Neural cell (in vitro differentiated cells): ENCODE results near the gene ELK3.

ENCODE experiments used
- EP300 ChIP-seq: fragments of 450-650 bp; conservative IDR thresholded peaks from 2 replicates; pipeline ENCODE4 v1.6.1; 2014; ENCODE audit warnings: antibody characterized with exemption, mild to moderate bottlenecking, moderate library complexity; ENCODE audit not compliant: poor library complexity, severe bottlenecking
- EZH2 ChIP-seq: fragments of 200-600, 300-800 bp; shearing (Covaris generic), sonication (generic); IDR thresholded peaks from 2 replicates; pipeline ENCODE4 v1.6.1; 2014; ENCODE audit warnings: antibody characterized with exemption, low read length, borderline replicate concordance, mild to moderate bottlenecking; ENCODE audit not compliant: insufficient read depth, poor library complexity, severe bottlenecking
- MXI1 ChIP-seq: fragments of 450-650 bp; conservative IDR thresholded peaks from 2 replicates; pipeline ENCODE4 v1.6.1; 2014; ENCODE audit warnings: antibody characterized with exemption, mild to moderate bottlenecking; ENCODE audit not compliant: poor library complexity, severe bottlenecking
- POLR2AphosphoS5 ChIP-seq: IDR thresholded peaks from 2 replicates; pipeline ENCODE4 v1.6.1; 2012
- RAD21 ChIP-seq: fragments of 450-650 bp; conservative IDR thresholded peaks from 2 replicates; pipeline ENCODE4 v1.6.1; 2014; ENCODE audit warnings: antibody characterized with exemption, mild to moderate bottlenecking, moderate library complexity
- REST ChIP-seq: IDR thresholded peaks from 2 replicates; pipeline ENCODE4 v1.6.1; 2012; ENCODE audit warnings: borderline replicate concordance
- SMC3 ChIP-seq: fragments of 450-650 bp; conservative IDR thresholded peaks from 2 replicates; pipeline ENCODE4 v1.6.1; 2014; ENCODE audit warnings: antibody characterized with exemption, mild to moderate bottlenecking, moderate library complexity; ENCODE audit not compliant: poor library complexity
- TAF1 ChIP-seq: IDR thresholded peaks from 2 replicates; pipeline ENCODE4 v1.6.1; 2012; ENCODE audit warnings: low read depth
- TF ChIP-seq, protein P1 (sequence below): fragments of 450-650 bp; IDR thresholded peaks from 2 replicates; pipeline ENCODE4 v1.5.1; 2014; ENCODE audit warnings: antibody characterized with exemption, mild to moderate bottlenecking, moderate library complexity; ENCODE audit not compliant: poor library complexity, severe bottlenecking

GRCh38 chr12:96206936-96207662 is 12.9 kb downstream of the ELK3 start:
- TF ChIP-seq, protein P1, sequence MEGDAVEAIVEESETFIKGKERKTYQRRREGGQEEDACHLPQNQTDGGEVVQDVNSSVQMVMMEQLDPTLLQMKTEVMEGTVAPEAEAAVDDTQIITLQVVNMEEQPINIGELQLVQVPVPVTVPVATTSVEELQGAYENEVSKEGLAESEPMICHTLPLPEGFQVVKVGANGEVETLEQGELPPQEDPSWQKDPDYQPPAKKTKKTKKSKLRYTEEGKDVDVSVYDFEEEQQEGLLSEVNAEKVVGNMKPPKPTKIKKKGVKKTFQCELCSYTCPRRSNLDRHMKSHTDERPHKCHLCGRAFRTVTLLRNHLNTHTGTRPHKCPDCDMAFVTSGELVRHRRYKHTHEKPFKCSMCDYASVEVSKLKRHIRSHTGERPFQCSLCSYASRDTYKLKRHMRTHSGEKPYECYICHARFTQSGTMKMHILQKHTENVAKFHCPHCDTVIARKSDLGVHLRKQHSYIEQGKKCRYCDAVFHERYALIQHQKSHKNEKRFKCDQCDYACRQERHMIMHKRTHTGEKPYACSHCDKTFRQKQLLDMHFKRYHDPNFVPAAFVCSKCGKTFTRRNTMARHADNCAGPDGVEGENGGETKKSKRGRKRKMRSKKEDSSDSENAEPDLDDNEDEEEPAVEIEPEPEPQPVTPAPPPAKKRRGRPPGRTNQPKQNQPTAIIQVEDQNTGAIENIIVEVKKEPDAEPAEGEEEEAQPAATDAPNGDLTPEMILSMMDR, result no peak
- no peak for TF ChIP-seq POLR2AphosphoS5
- TF ChIP-seq EZH2, result no peak
- TF ChIP-seq RAD21, result no peak
- no peak for TF ChIP-seq EP300
- TF ChIP-seq TAF1, result no peak
- TF ChIP-seq REST, result no peak
- TF ChIP-seq MXI1, result no peak
- no peak for TF ChIP-seq SMC3
